Measurements from ENCODE around the gene LIMCH1. TPM values are rescaled to one million over a fixed set of nuclear protein-coding genes. Genes with fewer than 3 reads are reported as not detected.
"Not testable (repeated sequence)": the region's sequence is repeated elsewhere in the genome, so short reads cannot be mapped to it uniquely, and the experiment has no call there.

Gene LIMCH1
- total RNA-seq, 1 donor from 2014 or later, result 6.8 TPM

DNA sequence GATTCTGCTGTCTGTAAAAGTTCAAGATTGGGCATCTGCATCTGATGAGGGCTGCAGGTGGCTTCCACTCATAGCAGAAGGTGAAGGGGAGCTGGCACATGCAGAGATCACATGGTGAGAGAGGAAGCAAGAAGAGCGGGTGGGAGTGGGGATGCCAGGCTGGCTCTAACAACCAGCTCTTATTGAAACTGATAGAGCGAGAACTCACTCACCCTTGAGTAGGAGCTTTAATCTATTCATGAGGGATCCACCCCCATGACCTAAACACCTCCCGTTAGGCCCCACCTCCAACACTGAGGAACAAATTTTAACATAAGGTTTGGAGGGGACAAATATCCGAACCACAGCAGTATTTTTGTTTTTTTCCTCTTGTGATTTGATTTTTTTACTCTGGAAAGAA lies 164.8 kb downstream of the LIMCH1 start:
- Histone ChIP-seq H3K27me3 (ENCODE audit: control insufficient read depth, insufficient read depth, low read length) (peaks cover 3% of the 10 kb centered on the region), H3K36me3 (ENCODE audit: control insufficient read depth, insufficient read depth, low read length) (no peaks in the 10 kb centered on the region), H3K4me3 (ENCODE audit: low read depth, low read length) (no peak overlapping the region)
- TF ChIP-seq, protein P1, sequence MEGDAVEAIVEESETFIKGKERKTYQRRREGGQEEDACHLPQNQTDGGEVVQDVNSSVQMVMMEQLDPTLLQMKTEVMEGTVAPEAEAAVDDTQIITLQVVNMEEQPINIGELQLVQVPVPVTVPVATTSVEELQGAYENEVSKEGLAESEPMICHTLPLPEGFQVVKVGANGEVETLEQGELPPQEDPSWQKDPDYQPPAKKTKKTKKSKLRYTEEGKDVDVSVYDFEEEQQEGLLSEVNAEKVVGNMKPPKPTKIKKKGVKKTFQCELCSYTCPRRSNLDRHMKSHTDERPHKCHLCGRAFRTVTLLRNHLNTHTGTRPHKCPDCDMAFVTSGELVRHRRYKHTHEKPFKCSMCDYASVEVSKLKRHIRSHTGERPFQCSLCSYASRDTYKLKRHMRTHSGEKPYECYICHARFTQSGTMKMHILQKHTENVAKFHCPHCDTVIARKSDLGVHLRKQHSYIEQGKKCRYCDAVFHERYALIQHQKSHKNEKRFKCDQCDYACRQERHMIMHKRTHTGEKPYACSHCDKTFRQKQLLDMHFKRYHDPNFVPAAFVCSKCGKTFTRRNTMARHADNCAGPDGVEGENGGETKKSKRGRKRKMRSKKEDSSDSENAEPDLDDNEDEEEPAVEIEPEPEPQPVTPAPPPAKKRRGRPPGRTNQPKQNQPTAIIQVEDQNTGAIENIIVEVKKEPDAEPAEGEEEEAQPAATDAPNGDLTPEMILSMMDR (IDR thresholded peaks at IDR 0.05; ENCODE audit: insufficient read depth, low read length, severe bottlenecking), result no peak
- no peak for DNase-seq (ENCODE audit: low read depth)
- no peak for FAIRE-seq

DNA sequence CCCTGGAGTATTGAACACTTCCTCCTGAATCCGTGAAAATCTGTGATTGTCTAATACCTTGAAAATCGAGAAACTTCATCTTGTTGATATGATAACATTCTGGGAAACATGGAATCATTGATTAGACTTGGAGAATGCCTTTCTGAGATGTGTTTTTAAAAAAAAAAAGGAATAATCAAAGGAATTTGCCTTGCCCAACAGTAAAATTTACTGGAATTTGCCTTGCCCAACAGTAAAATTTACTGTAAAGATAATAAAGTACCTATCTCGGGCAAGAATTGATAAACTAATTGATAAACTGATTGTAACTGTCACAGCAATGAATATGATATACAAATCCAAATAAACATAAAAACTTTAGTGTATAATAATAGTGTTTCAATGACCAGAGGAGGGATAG lies 165.8 kb downstream of the LIMCH1 start:
- no peak overlapping the region for H3K4me3 ChIP-seq (ENCODE audit: low read depth, low read length)
- TF ChIP-seq, protein P1 (IDR thresholded peaks at IDR 0.05; ENCODE audit: insufficient read depth, low read length, severe bottlenecking), result no peak
- no peaks in the 10 kb centered on the region for H3K27me3 ChIP-seq (ENCODE audit: control insufficient read depth, insufficient read depth, low read length)
- H3K36me3 ChIP-seq (ENCODE audit: control insufficient read depth, insufficient read depth, low read length), result no peaks in the 10 kb centered on the region
- no peak for FAIRE-seq
- no peak for DNase-seq (ENCODE audit: low read depth)

DNA sequence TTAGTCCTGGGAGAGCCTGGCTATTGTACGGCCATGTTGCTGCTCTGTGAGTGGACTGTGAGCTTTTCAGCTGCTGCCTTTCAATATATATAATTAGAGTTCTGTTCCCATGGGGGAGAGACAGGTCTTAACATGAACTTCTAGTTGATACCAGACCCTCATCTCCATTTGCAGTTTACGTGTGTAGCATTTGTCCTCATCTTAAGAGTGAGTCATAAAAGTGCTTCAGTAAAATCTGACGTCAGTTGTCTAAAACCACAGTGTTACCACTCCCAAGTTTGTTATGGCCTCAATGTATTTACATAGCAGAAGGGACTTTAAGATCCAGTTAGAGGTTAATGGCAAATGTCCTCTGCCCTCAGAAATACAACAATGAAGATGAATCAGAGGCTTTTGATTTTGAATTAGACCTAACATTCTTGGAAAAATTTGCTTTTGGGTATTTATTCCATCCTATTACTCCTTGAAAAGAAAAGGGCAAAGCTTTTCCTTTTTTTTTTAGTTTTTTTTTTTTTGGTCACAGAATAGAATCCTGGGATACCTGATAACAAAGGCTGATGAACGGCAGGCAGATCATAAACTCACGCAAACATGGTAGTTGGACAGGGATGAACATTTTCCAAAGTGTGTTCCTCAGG lies 172.0 kb downstream of the LIMCH1 start:
- DNase-seq (ENCODE audit: low read depth), result peak; percentile 99
- TF ChIP-seq, protein P1 (IDR thresholded peaks at IDR 0.05; ENCODE audit: insufficient read depth, low read length, severe bottlenecking), result no peak
- Histone ChIP-seq H3K36me3 (ENCODE audit: control insufficient read depth, insufficient read depth, low read length) (no peaks in the 10 kb centered on the region), H3K27me3 (ENCODE audit: control insufficient read depth, insufficient read depth, low read length) (no peaks in the 10 kb centered on the region), H3K4me3 (ENCODE audit: low read depth, low read length) (no peak overlapping the region)
- no peak for FAIRE-seq

DNA sequence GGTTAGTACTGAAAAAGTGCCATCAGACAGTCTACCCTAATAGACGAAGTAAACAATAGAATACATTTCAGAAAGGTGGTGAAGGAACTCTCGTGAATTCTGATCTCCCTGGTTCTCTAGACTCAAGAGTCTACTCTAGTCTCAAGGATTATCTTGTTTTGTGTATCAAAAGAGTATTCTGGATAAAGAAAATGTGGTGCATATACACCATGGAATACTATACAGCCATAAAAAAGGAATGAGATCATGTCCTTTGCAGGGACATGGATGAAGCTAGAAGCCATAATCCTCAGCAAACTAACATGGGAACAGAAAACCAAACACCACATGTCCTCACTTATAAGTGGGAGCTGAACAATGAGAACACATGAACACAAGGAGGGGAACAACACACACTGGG lies 173.7 kb downstream of the LIMCH1 start:
- H3K36me3 ChIP-seq (ENCODE audit: control insufficient read depth, insufficient read depth, low read length); FAIRE-seq; H3K27me3 ChIP-seq (ENCODE audit: control insufficient read depth, insufficient read depth, low read length); H3K4me3 ChIP-seq (ENCODE audit: low read depth, low read length); DNase-seq (ENCODE audit: low read depth): not testable (repeated sequence)

DNA sequence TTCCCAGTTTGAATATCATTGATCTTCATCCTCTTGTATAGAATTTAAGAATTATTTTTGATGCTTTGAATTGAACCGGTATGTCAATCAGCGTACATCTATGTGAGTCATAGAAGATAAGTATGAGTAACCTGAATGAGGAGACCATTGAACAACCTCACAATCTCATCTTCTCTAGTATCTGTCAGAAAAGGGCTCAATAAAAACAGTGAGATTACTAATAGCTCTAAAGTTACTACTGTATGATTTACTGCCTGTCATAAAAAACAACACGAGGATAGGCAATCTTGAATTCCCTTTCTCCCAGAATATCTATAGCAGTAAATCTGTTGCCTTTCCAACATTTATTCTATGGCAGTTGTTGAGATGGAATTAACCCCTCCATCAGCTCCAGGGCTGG lies 174.5 kb downstream of the LIMCH1 start:
- DNase-seq (ENCODE audit: low read depth), result peak; percentile 60
- Histone ChIP-seq H3K4me3 (ENCODE audit: low read depth, low read length) (no peak overlapping the region), H3K36me3 (ENCODE audit: control insufficient read depth, insufficient read depth, low read length) (no peaks in the 10 kb centered on the region), H3K27me3 (ENCODE audit: control insufficient read depth, insufficient read depth, low read length) (no peaks in the 10 kb centered on the region)
- no peak for FAIRE-seq
- TF ChIP-seq, protein P1 (IDR thresholded peaks at IDR 0.05; ENCODE audit: insufficient read depth, low read length, severe bottlenecking), result no peak

DNA sequence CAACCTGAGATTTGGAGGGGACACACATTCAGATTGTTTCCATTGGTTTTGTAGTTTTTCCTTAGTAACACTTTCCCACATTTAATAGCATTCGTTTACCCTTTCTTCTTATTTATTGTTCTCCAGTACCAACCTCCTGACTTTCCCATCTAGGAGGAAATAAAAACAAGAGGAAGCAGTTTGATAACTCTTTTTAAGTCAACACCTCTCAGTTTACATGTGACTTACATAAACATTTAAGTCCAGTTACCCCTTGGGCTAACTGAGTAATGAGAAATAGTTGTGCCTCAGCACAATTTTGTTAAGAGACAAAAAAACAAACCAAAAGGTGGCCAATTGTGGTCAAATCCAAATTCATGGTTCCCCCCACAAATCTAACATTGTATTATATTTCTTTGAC lies 175.8 kb downstream of the LIMCH1 start:
- DNase-seq (ENCODE audit: low read depth), result peak; percentile 39
- TF ChIP-seq, protein P1 (IDR thresholded peaks at IDR 0.05; ENCODE audit: insufficient read depth, low read length, severe bottlenecking), result no peak
- no peak for FAIRE-seq
- H3K27me3 ChIP-seq (ENCODE audit: control insufficient read depth, insufficient read depth, low read length), result no peaks in the 10 kb centered on the region
- H3K4me3 ChIP-seq (ENCODE audit: low read depth, low read length), result no peak overlapping the region
- H3K36me3 ChIP-seq (ENCODE audit: control insufficient read depth, insufficient read depth, low read length), result no peaks in the 10 kb centered on the region

Measured in bronchial epithelial cell (primary cell).